Neural cell (in vitro differentiated cells): ENCODE data around the gene STX17. TPM values are rescaled to one million over a fixed set of nuclear protein-coding genes. Genes with fewer than 3 reads are reported as not detected.

ENCODE experiments used
- H2AFZ ChIP-seq: fragments of 200-600, 300-800 bp; sonication (generic), shearing (Covaris generic); 2 replicates; pipeline ENCODE4 v1.6.0; 2014; ENCODE audit warnings: low read depth, mild to moderate bottlenecking, antibody characterized with exemption, low read length, moderate library complexity
- H3F3A ChIP-seq: fragments of 200-600 bp; shearing (Covaris generic); 2 replicates; pipeline ENCODE4 v1.6.1; 2016; ENCODE audit warnings: mild to moderate bottlenecking, moderate library complexity, mixed read lengths, antibody characterized with exemption, low read length; ENCODE audit not compliant: insufficient read depth, poor library complexity, severe bottlenecking
- H3K27ac ChIP-seq: fragments of 200-600, 300-800 bp; sonication (generic), shearing (Covaris generic); 2 replicates; pipeline ENCODE4 v1.5.1; 2014; ENCODE audit warnings: mild to moderate bottlenecking, low read length, moderate library complexity
- H3K27me3 ChIP-seq: fragments of 300-800, 200-600 bp; sonication (generic), shearing (Covaris generic); 2 replicates; pipeline ENCODE4 v1.6.0; 2014; ENCODE audit warnings: mild to moderate bottlenecking, low read depth, low read length, moderate library complexity; ENCODE audit not compliant: insufficient read depth
- H3K36me3 ChIP-seq: fragments of 300-800, 200-600 bp; sonication (generic), shearing (Covaris generic); 2 replicates; pipeline ENCODE4 v1.5.1; 2014; ENCODE audit warnings: mild to moderate bottlenecking, antibody characterized with exemption, low read length, moderate library complexity; ENCODE audit not compliant: insufficient read depth
- H3K4me2 ChIP-seq: fragments of 300-800, 200-600 bp; sonication (generic), shearing (Covaris generic); 2 replicates; pipeline ENCODE4 v1.6.0; 2014; ENCODE audit warnings: mild to moderate bottlenecking, low read length
- H3K4me3 ChIP-seq: fragments of 300-800, 200-600 bp; sonication (generic), shearing (Covaris generic); 2 replicates; pipeline ENCODE4 v1.5.1; 2014; ENCODE audit warnings: mild to moderate bottlenecking, low read length, moderate library complexity
- H3K79me2 ChIP-seq: fragments of 200-600 bp; shearing (Covaris generic); replicated peaks from 2 replicates; pipeline ENCODE4 v1.6.0; 2014; ENCODE audit warnings: mild to moderate bottlenecking, low read length, moderate library complexity; ENCODE audit not compliant: insufficient read depth
- H3K9ac ChIP-seq: fragments of 300-800, 200-600 bp; sonication (generic), shearing (Covaris generic); 2 replicates; pipeline ENCODE4 v1.6.1; 2016; ENCODE audit warnings: mild to moderate bottlenecking, low read length, mixed read lengths
- H3K9me2 ChIP-seq: fragments of 200-600 bp; shearing (Covaris generic); 2 replicates; pipeline ENCODE4 v1.6.1; 2016; ENCODE audit warnings: mild to moderate bottlenecking, low read length, mixed read lengths; ENCODE audit not compliant: insufficient read depth
- H3K9me3 ChIP-seq: fragments of 200-600, 300-800 bp; sonication (generic), shearing (Covaris generic); 2 replicates; pipeline ENCODE4 v1.6.1; 2016; ENCODE audit warnings: mild to moderate bottlenecking, mixed run types, low read length, moderate library complexity, mixed read lengths
- H4K20me1 ChIP-seq: fragments of 200-600 bp; shearing (Covaris generic); 2 replicates; pipeline ENCODE4 v1.6.1; 2016; ENCODE audit warnings: mild to moderate bottlenecking, mixed run types; ENCODE audit not compliant: insufficient read depth
- CTCF ChIP-seq: fragments of 450-650 bp; IDR thresholded peaks from 2 replicates; pipeline ENCODE4 v1.5.1; 2014; ENCODE audit warnings: antibody characterized with exemption, mild to moderate bottlenecking, moderate library complexity; ENCODE audit not compliant: poor library complexity, severe bottlenecking
- EP300 ChIP-seq: fragments of 450-650 bp; conservative IDR thresholded peaks from 2 replicates; pipeline ENCODE4 v1.6.1; 2014; ENCODE audit warnings: antibody characterized with exemption, mild to moderate bottlenecking, moderate library complexity; ENCODE audit not compliant: poor library complexity, severe bottlenecking
- EZH2 ChIP-seq: fragments of 200-600, 300-800 bp; shearing (Covaris generic), sonication (generic); IDR thresholded peaks from 2 replicates; pipeline ENCODE4 v1.6.1; 2014; ENCODE audit warnings: antibody characterized with exemption, low read length, borderline replicate concordance, mild to moderate bottlenecking; ENCODE audit not compliant: insufficient read depth, poor library complexity, severe bottlenecking
- MXI1 ChIP-seq: fragments of 450-650 bp; conservative IDR thresholded peaks from 2 replicates; pipeline ENCODE4 v1.6.1; 2014; ENCODE audit warnings: antibody characterized with exemption, mild to moderate bottlenecking; ENCODE audit not compliant: poor library complexity, severe bottlenecking
- POLR2AphosphoS5 ChIP-seq: IDR thresholded peaks from 2 replicates; pipeline ENCODE4 v1.6.1; 2012
- RAD21 ChIP-seq: fragments of 450-650 bp; conservative IDR thresholded peaks from 2 replicates; pipeline ENCODE4 v1.6.1; 2014; ENCODE audit warnings: antibody characterized with exemption, mild to moderate bottlenecking, moderate library complexity
- SMC3 ChIP-seq: fragments of 450-650 bp; conservative IDR thresholded peaks from 2 replicates; pipeline ENCODE4 v1.6.1; 2014; ENCODE audit warnings: antibody characterized with exemption, mild to moderate bottlenecking, moderate library complexity; ENCODE audit not compliant: poor library complexity
- TAF1 ChIP-seq: IDR thresholded peaks from 2 replicates; pipeline ENCODE4 v1.6.1; 2012; ENCODE audit warnings: low read depth
- polyA plus RNA-seq: library from polyadenylated mRNA; depleted of rRNA; stranded (reverse); fragments of >200 nt; gene quantifications from 2 replicates; pipeline ENCODE4 v1.2.3, GENCODE V29; 2014
- TF ChIP-seq, protein P1 (sequence below): IDR thresholded peaks from 2 replicates; pipeline ENCODE4 v1.6.1; 2012; ENCODE audit warnings: borderline replicate concordance

Gene STX17
- polyA plus RNA-seq, 1 donor from 2014 or later: 3.3 TPM

GRCh38 chr9:99876190-99876589 is 30.3 kb upstream of the STX17 start:
- no peaks in the 10 kb centered on the region for H3K36me3 ChIP-seq
- H3K27ac ChIP-seq: no peak overlapping the region
- H3K9me3 ChIP-seq: no peaks in the 10 kb centered on the region
- H3K4me3 ChIP-seq: no peak overlapping the region
- H3K4me2 ChIP-seq: no peak overlapping the region
- no peak overlapping the region for H2AFZ ChIP-seq
- H3K79me2 ChIP-seq: no peaks in the 10 kb centered on the region
- H3K9me2 ChIP-seq: no peaks in the 10 kb centered on the region
- H4K20me1 ChIP-seq: no peaks in the 10 kb centered on the region
- TF ChIP-seq, protein P1, sequence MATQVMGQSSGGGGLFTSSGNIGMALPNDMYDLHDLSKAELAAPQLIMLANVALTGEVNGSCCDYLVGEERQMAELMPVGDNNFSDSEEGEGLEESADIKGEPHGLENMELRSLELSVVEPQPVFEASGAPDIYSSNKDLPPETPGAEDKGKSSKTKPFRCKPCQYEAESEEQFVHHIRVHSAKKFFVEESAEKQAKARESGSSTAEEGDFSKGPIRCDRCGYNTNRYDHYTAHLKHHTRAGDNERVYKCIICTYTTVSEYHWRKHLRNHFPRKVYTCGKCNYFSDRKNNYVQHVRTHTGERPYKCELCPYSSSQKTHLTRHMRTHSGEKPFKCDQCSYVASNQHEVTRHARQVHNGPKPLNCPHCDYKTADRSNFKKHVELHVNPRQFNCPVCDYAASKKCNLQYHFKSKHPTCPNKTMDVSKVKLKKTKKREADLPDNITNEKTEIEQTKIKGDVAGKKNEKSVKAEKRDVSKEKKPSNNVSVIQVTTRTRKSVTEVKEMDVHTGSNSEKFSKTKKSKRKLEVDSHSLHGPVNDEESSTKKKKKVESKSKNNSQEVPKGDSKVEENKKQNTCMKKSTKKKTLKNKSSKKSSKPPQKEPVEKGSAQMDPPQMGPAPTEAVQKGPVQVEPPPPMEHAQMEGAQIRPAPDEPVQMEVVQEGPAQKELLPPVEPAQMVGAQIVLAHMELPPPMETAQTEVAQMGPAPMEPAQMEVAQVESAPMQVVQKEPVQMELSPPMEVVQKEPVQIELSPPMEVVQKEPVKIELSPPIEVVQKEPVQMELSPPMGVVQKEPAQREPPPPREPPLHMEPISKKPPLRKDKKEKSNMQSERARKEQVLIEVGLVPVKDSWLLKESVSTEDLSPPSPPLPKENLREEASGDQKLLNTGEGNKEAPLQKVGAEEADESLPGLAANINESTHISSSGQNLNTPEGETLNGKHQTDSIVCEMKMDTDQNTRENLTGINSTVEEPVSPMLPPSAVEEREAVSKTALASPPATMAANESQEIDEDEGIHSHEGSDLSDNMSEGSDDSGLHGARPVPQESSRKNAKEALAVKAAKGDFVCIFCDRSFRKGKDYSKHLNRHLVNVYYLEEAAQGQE: no peak
- no peak for TF ChIP-seq EZH2
- H3F3A ChIP-seq: no peaks in the 10 kb centered on the region
- no peak overlapping the region for H3K9ac ChIP-seq
- H3K27me3 ChIP-seq: no peaks in the 10 kb centered on the region

DNA sequence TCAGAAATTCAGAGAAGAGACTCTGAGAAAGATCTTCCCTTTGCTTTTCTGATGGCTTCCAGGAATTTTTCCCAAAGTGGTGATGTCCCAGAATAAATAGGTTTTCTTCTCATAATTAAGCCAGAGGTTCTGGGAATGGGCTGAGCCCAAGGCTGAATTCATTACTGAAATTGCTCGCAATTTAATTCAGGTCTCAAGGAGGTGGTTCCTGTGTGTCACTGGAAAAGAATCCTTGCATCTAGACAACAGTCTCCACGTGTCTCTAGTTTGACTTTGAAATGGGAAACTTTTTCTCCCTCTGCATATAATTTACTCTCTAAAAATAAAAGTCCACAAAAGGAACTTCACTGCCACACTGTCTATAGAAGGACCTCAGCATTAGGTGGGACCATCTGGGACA is 27.8 kb upstream of the STX17 start:
- Histone ChIP-seq H2AFZ (no peak overlapping the region), H3K9me3 (no peaks in the 10 kb centered on the region)
- TF ChIP-seq EZH2 (no peak), POLR2AphosphoS5 (no peak), SMC3 (no peak), TAF1 (no peak), EP300 (no peak), MXI1 (no peak), RAD21 (no peak), CTCF (no peak)
- TF ChIP-seq, protein P1: no peak

More for the DNA sequence above, 27.8 kb upstream of the STX17 start:
- Histone ChIP-seq H3K27me3 (no peaks in the 10 kb centered on the region), H3K9ac (no peak overlapping the region), H3K27ac (no peak overlapping the region), H3K4me3 (no peak overlapping the region), H4K20me1 (no peaks in the 10 kb centered on the region), H3F3A (no peaks in the 10 kb centered on the region), H3K9me2 (no peaks in the 10 kb centered on the region), H3K36me3 (no peaks in the 10 kb centered on the region), H3K79me2 (no peaks in the 10 kb centered on the region), H3K4me2 (no peak overlapping the region)
